Dermis microvascular lymphatic vessel endothelial cell (primary cell): ENCODE data around the gene STEAP4. TPM values are rescaled to one million over a fixed set of nuclear protein-coding genes. Genes with fewer than 3 reads are reported as not detected.

Source experiments
- DNase-seq, 2 donors: peaks; one replicate each; pipeline versions ENCODE4 v3.0.0 to v3.0.0-alpha.2; 2010; ENCODE audit warnings: low read depth in 2 of 2
- total RNA-seq: library from RNA; depleted of rRNA; stranded (reverse); fragments of >200 nt; gene quantifications from 2 replicates; pipeline ENCODE4 v1.2.1, GENCODE V29; 2014

Gene STEAP4
- not detected in 2 replicates for total RNA-seq

DNA sequence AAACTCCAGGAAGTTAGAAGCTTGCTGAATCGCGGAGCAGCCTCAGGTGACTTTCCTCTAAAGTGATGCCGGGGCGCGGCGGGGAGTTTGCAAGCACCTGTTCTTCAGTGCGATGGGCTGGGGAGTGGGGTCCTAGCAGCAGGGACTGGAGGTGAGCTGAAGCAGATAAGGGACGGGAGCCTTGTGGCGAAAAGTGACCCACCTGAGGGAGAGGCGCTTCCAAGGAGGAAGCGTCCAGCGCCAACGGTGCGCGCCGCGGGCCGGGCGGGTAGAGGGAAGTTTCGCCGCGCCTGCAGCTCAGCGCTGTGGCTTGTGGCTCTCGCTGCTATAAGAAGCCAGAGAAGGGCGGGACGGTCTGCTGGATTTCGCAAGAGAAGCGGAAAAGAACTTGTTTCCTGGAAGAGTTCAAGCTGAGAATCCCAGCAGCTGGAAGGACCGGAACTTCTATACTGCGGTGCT is at the start of gene STEAP4:
Gene STEAP4, minus strand, starts transcription at position 305 of the 459 bp plus-strand sequence. CDS start 22,625 bp downstream, outside the sequence.
- DNase-seq, result no peak

DNA sequence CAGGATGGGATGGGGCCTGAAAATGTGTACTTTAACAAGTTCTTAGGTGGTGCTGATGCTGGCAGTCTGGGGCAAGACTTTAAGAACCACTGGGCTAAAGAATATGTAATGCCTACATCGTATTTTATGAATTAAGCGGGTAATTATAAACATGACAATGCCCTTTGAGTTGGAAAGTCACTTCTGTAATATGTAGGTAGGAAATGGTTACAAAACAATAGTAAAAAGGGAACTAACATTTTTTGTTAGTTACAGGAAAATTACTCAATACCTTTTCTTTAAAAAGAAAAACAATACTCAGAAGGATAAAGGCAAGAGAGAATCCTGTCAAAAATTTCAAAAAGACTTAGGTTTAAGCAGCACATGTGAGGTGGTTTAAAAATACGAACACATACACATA is 48.3 kb upstream of the STEAP4 start:
- no peak for DNase-seq

DNA sequence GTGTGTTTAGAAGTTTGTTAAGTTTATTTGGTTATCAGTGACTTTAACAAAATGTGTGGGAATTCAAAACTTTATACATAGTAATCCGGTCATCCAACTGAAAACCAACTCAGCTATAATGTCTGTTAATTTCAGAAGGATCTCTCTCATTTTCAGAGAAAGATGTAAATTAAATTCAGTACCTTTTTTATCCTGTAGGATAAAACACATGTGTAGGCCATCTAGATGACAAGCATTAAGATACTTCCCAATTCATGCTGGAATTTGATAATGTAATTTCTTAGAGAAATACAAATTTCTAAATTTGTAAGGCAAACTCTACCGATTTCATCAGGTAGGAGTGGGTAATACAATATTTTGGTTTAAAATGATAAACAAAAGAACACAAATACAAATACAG is 43.4 kb upstream of the STEAP4 start:
- no peak for DNase-seq

DNA sequence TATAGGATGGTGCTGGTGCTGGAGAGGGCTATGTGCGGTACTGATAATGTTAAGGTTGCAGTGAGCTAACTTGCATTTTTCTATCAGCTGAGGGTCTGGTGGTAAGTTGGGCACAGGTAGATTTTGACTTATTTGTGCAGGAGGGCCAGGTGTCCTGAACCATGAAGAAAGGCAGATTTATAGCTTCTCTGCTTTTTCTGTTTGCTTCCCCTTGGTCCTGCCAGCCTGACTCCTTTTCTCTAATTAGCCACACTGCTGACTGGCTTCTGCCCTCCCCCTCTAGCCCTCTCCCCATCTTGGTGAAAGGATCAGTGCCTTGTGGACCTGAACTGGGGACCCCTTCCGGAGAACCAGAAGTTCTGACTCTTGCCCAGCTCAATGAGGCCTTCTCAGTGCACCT is 40.8 kb upstream of the STEAP4 start:
- DNase-seq, result no peak

DNA sequence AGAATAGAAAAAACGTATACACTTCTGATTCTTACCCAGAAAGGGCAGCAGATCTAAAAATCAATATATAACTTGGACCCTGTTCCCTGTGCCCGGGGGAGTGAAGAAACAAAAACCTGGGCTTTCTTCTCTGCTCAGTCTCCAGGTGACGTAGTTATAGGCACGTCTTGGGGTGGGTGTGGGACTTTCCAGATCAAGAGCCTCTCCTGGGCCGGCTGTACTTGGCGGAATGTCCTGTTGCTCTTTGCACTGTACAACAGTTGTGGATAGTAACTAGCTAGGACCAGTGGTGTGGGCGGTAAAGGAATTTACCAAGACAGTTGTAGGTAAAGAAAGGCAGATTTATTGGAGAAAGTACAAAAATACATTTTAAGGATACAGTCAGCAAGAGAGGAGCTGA is 40.4 kb upstream of the STEAP4 start:
- no peak for DNase-seq

DNA sequence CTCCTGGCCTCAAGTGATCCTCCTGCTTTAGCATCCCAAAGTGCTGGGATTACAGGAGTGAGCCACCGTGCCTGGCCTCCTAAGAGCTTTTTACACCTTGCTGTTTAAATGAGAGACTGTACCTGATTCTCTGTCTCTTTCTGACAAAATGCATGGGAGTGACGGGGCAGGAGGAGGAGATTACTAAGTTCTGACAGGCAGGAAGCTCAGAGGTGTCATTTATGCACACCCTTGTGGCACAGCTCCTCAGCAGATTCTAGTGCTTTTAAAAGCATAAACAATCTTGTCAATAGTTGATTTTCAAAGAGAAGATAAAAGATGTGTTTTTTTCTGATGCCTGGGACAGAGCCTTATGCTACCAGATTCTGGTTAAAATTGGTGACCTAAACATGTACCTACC is 39.7 kb upstream of the STEAP4 start:
- DNase-seq, result no peak

DNA sequence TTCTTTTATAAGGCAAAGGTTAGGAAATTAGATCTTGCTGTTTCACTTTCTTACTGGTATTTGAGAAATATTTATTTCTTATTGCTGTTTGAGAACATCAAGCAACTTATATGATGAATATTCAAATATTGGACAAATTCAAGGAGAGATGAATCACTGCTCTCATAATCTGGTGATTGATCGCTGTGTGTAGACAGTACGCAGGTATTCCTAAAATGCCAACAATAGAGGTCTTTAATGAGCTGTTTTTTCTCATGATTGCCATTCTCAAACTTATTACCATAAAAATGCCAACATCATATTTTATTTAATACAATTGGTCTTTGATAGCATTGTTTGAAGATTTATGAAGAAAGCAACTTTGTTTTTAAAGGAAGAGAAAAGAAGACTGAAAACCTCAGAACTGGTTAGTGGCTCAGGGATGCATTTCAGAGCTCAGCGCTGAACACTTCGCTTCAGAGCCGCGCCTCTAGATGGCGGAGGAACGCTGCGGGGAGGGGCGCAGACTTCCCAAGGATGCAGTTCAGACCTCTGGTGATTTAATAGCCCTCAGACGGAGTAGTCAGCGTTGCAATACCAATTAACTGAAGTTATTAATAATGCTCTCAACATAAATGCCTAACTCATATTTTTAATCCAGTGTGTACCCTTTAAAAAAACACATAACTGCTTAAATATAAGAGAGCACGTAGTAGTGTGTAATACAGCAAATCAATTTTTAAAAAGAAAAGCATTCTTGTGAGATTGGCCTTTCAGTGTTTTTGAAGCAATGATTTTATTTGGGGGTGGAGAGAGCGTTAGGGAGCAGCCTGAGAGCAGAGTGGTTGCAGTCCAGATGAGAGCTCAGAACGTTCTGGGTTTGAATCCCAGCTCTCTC is 38.5 kb upstream of the STEAP4 start:
- peak in 1 of 2 donors; percentile 31 for DNase-seq

DNA sequence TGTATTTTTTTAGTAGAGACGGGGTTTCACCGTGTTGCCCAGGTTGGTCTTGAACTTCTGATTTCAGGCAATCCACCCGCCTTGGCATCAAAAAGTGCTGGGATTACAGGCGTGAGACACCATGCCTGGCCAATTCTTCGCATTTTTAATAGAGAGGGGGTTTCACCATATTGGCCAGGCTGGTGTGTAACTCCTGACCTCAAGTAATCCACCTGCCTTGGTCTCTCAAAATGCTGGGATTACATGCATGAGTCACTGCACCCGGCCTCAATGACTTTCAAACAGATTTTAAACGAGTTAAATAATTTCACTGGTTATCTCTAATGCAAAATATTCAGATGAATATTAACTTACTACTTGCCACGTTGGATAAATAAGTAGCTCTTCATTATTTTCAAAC is 37.6 kb upstream of the STEAP4 start:
- no peak for DNase-seq

DNA sequence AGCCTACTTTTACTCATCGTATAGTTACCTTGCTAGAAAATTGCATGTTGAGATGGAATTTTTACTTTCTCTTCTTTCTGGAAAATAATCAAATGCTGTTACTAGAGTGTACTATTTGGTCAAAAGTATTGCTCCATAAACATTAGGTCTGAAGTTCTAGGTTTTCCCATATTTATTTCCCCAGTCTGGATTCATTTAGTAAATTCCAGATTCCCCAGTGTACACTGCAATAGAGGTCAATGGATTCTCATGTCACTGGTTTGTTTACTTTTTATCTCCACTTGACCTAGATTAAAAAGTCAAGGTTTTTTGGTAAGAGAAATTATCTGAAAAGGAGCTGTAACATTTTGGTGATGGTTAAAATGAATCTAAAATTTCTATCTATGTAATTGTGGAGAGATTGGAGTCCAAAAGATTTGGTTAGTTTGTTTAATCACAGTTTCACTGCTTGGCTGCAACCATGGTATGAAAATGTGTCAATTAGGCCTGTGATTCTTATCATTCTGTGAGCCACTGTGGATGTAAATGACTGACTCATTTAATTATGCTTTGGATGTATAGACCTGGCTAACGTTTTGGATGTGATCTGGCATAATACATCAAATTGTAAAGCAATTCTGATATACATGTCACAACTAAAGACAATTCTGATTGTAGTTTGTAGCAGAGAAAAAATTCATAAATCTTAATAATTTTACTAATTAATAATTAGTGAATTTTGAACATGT is 32.7 kb upstream of the STEAP4 start:
- DNase-seq, result no peak

DNA sequence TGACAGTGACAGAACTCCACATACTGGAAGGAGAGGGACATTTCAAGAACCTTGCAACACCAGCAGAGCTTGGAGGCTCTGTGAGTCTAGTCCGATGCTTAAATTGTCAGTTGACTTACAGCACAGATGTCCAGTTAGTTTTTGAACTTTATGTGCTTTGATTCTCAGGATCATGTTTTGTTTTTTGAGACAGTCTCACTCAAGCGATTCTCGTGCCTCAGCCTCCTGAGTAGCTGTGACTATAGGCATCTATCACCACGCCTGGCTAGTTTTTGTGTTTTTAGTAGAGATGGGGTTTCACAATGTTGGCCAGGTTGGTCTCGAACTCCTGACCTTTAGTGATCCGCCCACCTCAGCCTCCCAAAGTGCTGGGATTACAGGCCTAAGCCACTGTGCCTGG is 31.8 kb upstream of the STEAP4 start:
- no peak for DNase-seq

DNA sequence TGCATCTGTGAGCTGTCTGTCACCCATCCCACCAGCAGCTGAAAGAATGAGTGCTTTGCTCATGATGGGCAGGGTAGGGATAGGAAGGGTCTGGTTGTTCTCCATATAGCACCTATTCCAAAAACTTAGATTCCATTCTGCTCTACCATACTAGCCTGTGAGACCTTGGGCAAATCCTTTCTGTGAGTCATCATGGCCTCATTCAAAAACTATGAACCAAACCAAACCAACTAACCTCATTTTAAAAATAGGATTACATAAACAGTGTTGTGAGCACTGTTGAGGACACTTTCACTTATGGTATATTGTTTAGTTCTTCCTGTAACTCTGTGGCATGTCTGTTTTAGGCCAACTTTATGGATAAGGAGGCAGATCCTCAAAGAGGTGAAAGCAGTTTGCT is 30.9 kb upstream of the STEAP4 start:
- no peak for DNase-seq

DNA sequence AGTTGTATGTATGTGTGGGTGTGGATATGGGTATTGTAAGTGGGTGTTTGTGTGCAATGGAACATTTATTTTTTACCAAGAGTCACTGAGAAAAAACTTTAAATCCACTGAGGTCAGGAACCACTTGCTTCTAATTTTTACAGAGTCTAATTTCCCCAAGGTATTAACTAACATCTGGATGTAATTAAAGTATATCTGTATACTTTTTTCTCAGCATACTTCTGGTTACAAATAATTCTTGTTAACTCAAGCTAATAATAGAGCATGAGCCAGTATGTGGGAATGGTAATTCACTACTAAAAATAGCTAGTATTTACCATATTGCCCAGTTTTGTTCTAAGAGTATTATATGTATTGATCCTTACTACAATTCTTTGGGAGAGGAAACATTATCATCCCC is 24.6 kb upstream of the STEAP4 start:
- no peak for DNase-seq

DNA sequence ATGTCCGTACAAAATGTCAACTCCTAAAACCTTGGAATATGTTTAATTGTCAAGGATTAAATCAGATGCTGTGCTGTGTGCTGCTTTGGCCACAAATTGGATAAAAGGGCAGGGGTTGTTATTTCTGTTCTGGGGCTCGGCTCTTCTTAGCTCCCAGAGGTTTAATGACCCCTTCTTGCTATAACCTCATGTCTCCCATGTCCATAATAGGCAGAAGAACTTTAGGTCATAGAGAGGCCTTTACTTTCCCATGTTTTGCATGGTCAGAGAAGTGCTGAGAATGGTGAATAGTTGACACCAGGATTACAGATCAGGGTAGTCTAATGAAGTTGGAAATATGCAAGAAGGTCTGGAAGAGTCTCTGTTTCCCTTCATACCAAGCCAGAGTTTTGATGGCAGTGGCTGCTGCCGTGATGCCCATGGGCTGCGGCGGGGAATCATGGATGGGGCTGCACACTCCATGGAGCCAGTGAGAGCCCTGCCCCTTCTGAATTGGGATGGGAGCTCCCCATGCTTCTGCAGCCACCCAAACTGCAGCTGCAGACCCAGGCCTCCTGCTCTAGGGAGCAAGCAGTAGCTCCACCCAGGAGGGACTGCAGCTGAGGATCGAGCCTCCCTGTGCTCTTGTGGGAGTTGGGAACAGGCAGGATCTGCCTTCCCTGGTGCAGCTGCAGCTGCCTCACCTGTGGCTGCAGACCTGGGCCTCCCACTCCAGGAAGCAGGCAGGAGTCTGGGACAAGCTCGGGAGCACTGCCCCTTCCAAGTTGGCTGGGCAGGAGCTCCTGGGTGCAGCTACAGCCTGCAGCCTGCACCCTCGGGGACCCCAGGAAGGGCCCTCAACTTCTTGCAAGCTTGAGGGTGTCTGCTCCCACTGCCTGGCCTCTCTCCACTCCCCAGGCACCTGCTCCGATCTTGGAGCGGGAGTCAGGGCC is 23.1 kb upstream of the STEAP4 start:
- no peak for DNase-seq

DNA sequence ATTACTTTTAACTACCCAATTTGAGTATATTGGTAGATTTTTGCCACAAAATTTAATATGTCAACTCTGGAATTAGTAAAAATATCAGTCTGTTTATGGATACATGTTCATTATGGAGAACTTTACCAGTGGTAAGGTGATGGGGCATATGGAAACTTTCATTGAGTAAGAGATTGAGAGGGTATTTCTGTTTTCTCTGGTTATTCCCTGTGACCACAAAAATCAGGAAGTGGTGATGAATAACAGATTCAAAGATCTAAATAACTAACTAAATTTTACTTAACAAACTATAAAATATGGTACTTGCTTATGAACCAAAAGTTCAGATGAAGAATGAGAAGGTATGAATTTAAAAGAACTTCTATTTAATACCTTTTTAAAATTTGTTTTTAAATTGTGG is 22.1 kb upstream of the STEAP4 start:
- DNase-seq, result no peak

DNA sequence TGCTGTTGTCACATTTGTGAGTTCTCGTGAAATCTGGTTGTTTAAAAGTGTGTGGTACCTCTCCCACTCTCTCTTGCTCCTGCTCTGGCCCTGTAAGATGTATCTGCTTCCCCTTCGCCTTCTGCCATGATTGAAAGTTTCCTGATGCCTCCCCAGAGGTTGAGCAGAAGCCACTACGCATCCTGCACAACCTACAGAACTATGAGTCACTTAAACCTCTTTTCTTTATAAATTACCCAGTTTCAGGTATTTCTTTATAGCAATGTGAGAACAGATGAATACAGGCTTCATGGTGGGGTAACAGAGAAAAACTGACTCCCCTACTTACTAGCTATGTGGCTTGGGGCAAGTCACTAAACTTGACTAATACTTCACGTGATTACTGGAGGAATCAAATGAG is 18.0 kb upstream of the STEAP4 start:
- DNase-seq, result no peak

DNA sequence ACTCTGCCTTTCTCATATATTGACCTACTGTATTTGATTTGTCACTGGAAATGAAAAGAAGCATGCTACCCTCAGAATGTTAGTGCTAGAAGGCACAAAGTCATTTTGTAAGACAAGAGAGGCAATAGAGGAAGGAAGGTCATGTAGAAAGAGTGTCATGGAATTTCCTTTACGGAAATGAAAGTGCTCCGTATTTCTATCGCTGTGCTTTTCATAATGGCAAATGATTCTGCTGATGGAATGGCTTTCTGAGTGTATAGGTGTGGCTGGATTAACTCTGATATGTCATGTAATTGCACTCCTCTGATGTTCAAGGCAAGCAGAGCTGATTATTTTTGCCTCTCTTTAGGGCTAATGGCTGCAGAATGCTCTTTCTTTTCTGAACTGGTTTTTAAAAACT is 15.5 kb upstream of the STEAP4 start:
- DNase-seq, result peak in 1 of 2 donors; percentile 11

DNA sequence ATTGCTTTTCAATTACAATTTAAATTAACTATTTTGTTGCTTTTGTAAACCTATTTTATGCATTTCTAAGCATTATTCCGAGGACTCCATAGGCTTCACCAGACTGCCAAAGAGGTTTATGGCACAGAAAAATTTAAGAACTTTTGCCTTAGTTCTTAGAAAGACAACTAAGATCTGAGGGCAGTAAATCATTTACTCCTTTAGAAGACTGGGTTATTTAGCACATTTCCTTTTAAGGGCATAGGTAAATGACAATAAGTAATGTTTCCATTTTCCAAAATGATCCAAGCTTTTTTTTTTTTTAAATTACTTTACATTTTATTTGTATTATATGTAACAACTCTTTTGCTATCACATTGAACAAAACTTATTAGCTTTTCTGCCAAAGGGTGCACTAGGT is 15.0 kb upstream of the STEAP4 start:
- no peak for DNase-seq

DNA sequence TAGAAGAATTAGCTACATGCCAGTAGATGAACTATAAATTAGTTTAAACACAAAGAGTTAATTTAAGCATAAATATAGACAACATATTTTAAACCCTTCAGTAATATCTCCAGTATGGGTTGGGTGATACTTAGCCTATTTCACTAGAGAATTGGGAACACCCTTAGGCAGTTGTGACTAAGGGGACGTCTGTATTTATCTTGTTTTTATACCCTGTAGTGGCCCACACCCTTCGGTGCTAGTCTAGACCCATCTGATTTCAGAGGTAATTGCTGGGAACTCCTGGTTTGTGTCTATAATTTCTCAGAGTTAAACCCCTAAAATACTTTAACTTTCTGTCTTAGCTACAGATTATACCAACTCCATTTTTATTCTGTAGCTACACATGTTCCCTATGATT is 11.5 kb upstream of the STEAP4 start:
- no peak for DNase-seq

DNA sequence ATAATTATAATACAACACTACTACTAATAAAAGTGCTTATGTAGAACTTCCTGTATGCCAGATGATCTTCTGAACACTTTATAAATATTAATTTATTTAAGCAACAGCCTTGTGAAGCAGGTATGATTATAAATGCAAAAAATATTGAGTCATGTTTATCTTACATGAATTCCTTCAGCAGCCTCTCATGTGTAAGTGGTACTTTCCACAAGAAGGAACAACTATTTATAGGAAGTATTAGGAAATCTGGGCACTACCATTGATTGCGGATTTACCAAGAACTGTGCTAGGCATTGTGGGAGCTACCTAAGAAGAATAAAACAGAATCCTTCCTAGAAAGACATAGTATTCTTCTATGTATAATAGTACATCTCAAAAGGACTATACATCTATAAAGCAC is 10.7 kb upstream of the STEAP4 start:
- no peak for DNase-seq

DNA sequence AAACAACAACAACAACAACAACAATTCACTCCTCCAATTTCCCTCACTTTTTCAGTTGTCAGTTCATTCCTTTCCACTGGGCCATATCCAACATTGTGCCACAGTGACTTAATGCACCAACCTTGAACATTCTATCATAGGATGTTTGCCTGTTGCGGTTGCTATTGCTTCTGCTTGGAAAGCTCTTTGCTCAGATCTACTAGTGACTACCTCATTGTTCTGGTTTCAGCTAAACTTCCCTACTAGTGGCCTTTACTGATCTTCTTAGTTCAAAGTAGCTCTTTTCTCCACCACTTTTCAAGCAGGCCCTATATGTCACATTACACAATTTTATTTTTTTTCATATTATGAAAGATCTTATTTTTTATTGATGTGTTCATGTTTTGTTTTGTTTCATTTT is 9.8 kb upstream of the STEAP4 start:
- DNase-seq, result no peak

DNA sequence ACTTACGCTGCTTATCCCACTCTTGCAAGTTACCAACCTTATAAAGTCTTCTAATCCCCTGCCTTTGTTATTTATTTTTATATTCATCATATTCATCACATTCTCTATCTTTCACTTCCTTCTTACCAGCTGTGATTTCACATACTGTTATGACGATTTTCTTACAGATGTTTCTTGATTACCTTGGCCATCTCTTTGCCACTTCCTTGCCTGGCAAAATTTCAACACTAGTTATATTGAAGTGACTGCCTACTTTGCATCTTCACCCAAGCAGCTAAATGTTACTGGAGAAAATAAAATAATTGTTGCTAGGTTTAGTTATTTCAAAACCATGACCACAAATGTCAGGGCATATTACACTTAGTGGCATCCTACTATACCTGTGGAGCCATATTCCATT is 8.8 kb upstream of the STEAP4 start:
- DNase-seq, result no peak

DNA sequence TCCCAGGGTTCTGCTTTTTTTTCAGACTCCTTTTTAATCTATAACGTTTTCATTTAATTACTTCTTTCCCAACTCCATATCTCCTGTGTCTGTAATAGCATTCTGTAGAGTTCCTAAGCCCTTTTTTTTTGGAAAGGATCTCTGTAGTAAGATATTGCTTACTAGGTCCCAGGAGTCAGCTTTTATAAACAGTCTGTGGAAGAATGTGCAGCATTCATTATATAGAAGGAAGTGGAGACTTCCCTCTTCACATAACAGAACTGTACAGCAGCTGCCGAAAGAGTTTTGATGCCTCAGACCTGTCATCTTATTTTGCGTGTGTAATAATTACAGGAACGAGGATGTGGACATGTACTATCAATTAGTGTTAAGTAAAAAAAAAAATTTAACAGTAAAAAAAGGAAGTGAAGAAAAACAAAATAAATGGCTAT is 7.4 kb upstream of the STEAP4 start:
- no peak for DNase-seq
